Measurements from ENCODE around the gene HDAC11.

The HDAC11 gene

GRCh38 chr3:13507247-13507569 lies 27.1 kb downstream of the HDAC11 start:
- no peak for DNase-seq (ENCODE audit: low read depth)
- TF ChIP-seq CTCF (IDR thresholded peaks at IDR 0.05; ENCODE audit: low read depth, low read length, missing control alignments), result no peak
- in situ Hi-C loops (cut with HindIII; ENCODE audit: low sequenced_read_pairs), result no loop called here
- H3K4me3 ChIP-seq (ENCODE audit: low read depth, low read length), result no peak overlapping the region

DNA sequence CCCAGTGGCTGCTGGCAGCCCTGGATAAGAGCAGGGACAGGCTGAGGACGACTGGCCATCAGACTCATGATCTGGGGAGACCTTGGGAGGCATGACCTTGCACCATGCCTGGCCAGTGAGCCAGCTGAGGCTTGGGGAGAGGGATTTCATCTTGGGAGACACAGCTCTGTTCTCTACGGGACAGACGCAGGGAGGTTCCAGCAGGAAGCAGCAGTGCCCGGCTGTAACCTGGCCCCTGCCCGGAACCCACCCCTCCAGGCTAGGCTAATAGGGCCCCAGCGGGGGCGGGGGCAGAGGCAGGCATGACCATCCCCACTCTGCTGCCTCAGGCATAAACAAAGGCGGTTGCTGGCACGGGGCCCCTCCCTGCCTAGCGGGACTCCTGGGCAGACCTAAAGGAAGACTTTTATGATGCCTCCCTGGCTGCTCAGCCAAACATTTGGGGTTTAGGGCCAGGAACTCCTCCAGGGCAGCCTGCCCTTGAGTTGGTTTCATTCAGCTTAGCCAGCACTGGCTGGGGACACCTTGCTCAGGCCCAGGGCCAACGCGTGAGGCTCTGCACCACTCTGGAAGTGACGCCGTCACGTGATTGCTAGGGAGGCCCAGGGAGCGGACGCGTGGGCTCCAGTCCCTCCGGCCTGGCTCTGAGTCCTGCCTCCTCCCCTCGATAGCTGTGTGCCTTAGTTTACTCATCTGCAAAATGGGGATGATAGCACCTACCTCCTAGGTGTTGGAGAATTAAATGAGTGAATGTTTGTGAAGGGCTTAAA lies 27.6 kb downstream of the HDAC11 start:
- no peak overlapping the region for H3K4me3 ChIP-seq (ENCODE audit: low read depth, low read length)
- no peak for TF ChIP-seq CTCF (IDR thresholded peaks at IDR 0.05; ENCODE audit: low read depth, low read length, missing control alignments)
- in situ Hi-C loops (cut with HindIII; ENCODE audit: low sequenced_read_pairs), result no loop called here
- no peak for DNase-seq (ENCODE audit: low read depth)

GRCh38 chr3:13508496-13508895 lies 28.4 kb downstream of the HDAC11 start:
- in situ Hi-C loops (cut with HindIII; ENCODE audit: low sequenced_read_pairs), result no loop called here
- H3K4me3 ChIP-seq (ENCODE audit: low read depth, low read length), result no peak overlapping the region
- no peak for DNase-seq (ENCODE audit: low read depth)
- no peak for TF ChIP-seq CTCF (IDR thresholded peaks at IDR 0.05; ENCODE audit: low read depth, low read length, missing control alignments)

- in situ Hi-C loops (cut with HindIII; ENCODE audit: low sequenced_read_pairs), result no loop called here
- H3K4me3 ChIP-seq (ENCODE audit: low read depth, low read length), result no peak overlapping the region
- DNase-seq (ENCODE audit: low read depth), result no peak
- no peak for TF ChIP-seq CTCF (IDR thresholded peaks at IDR 0.05; ENCODE audit: low read depth, low read length, missing control alignments)
These were observed 29.1 kb downstream of the HDAC11 start for GRCh38 chr3:13509059-13509815.

DNA sequence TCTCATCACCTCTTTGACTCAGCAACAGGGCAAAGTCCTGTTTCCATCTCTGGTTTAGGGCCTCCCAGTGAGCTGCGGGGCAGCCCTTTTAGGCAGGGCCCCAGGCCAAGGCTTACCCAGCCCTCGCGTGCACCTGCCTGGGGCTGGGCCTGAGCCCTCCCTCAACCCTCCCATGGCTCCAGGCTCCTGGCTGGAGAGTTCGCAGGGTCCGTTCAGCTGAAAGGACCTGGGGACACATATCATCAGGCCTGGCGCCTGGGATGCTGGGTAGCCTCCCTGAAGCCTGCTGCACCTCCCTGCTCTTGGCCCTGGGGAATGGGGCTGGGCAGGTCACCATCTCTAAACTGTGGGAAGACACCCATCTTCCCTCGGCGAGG lies 29.7 kb downstream of the HDAC11 start:
- TF ChIP-seq CTCF (IDR thresholded peaks at IDR 0.05; ENCODE audit: low read depth, low read length, missing control alignments), result no peak
- in situ Hi-C loops (cut with HindIII; ENCODE audit: low sequenced_read_pairs), result no loop called here
- no peak overlapping the region for H3K4me3 ChIP-seq (ENCODE audit: low read depth, low read length)
- no peak for DNase-seq (ENCODE audit: low read depth)

DNA sequence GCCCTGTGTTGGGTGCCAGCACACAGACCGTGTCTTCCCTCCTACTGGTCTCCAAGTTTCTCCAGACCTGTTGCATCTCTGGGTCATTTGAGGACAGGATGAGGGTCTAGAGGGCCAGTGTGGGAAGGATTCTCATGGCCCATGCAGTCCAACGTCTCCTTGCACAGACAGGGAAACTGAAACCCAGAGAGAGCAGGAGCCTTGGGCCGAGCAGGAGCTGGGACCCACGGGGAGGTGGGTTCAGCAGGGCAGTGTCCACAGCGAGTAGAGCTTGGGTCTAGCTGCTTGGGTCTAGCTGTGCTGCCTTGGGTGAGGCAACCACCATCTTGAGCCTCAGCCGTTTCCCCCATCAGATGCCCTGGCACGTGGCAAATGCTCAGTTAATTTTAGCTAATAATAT lies 32.3 kb downstream of the HDAC11 start:
- H3K4me3 ChIP-seq (ENCODE audit: low read depth, low read length), result no peak overlapping the region
- in situ Hi-C loops (cut with HindIII; ENCODE audit: low sequenced_read_pairs), result no loop called here
- TF ChIP-seq CTCF (IDR thresholded peaks at IDR 0.05; ENCODE audit: low read depth, low read length, missing control alignments), result no peak
- no peak for DNase-seq (ENCODE audit: low read depth)

All from astrocyte of the cerebellum (primary cell).